Renal cortical epithelial cell (primary cell): ENCODE measurements around the gene SCAI. TPM values are rescaled to one million over a fixed set of nuclear protein-coding genes. Genes with fewer than 3 reads are reported as not detected.
"Not testable (repeated sequence)": the region's sequence is repeated elsewhere in the genome, so short reads cannot be mapped to it uniquely, and the experiment has no call there.

Experiments
- DNase-seq: peaks from one replicate; pipeline ENCODE4 v3.0.0-alpha.2; 2011; ENCODE audit warnings: low read depth
- total RNA-seq: library from RNA; depleted of rRNA; stranded (reverse); fragments of >200 nt; gene quantifications from 2 replicates; pipeline ENCODE4 v1.2.3, GENCODE V29; 2014

Gene SCAI
- total RNA-seq, 1 donor from 2014 or later = 9.1 TPM

- DNase-seq = no peak
These were observed 195.5 kb downstream of the SCAI start for GRCh38 chr9:124947727-124948391.

GRCh38 chr9:124946167-124946566, 197.2 kb downstream of the SCAI start:
- DNase-seq = no peak

- peak; percentile 29 for DNase-seq
These were observed 201.4 kb downstream of the SCAI start for GRCh38 chr9:124941679-124942561.

- DNase-seq = peak; percentile 79
These were observed 202.2 kb downstream of the SCAI start, which contains the start of gene GOLGA1 for GRCh38 chr9:124940894-124941678. GOLGA1 (minus strand) TSS chr9:124941083; CDS start chr9:124938711, 2,372 bp downstream.

- no peak for DNase-seq
These were observed 202.8 kb downstream of the SCAI start for GRCh38 chr9:124940521-124940893.

- DNase-seq = no peak
These were observed 203.4 kb downstream of the SCAI start for GRCh38 chr9:124939944-124940343.

- DNase-seq = peak; percentile 6
These were observed 209.0 kb downstream of the SCAI start for GRCh38 chr9:124934290-124934689.

GRCh38 chr9:124932333-124932732, 211.0 kb downstream of the SCAI start:
- no peak for DNase-seq

- no peak for DNase-seq
These were observed 213.9 kb downstream of the SCAI start for GRCh38 chr9:124929464-124929863.

- DNase-seq = no peak
These were observed 215.2 kb downstream of the SCAI start for GRCh38 chr9:124928116-124928515.

GRCh38 chr9:124920394-124920793, 222.9 kb downstream of the SCAI start:
- DNase-seq = not testable (repeated sequence)

GRCh38 chr9:124914753-124915405, 228.4 kb downstream of the SCAI start:
- DNase-seq = no peak

- DNase-seq = no peak
These were observed 229.9 kb downstream of the SCAI start for GRCh38 chr9:124913378-124913777.

GRCh38 chr9:124911766-124912165, 231.6 kb downstream of the SCAI start:
- DNase-seq = no peak

GRCh38 chr9:124908098-124908497, 235.2 kb downstream of the SCAI start:
- no peak for DNase-seq

- DNase-seq = no peak
These were observed 236.4 kb downstream of the SCAI start for GRCh38 chr9:124906966-124907365.

GRCh38 chr9:124899845-124900244, 243.5 kb downstream of the SCAI start:
- no peak for DNase-seq

- no peak for DNase-seq
These were observed 245.5 kb downstream of the SCAI start for GRCh38 chr9:124897570-124898460.

- DNase-seq = peak; percentile 50
These were observed 248.6 kb downstream of the SCAI start for GRCh38 chr9:124894741-124895170.

GRCh38 chr9:124894035-124894740, 249.1 kb downstream of the SCAI start:
- DNase-seq = no peak
